Activated CD8-positive, alpha-beta T cell treated with anti-CD3 and anti-CD28 coated beads for 36 hours (primary cell): ENCODE measurements around the gene CBFA2T3. TPM values are rescaled to one million over a fixed set of nuclear protein-coding genes. Genes with fewer than 3 reads are reported as not detected.

ENCODE experiments used
- ATAC-seq: fragments of 200-7000 bp; cut with Tn5 transposase; one replicate; pipeline ENCODE4 v1.10.0; 2021; ENCODE audit warnings: mild to moderate bottlenecking, moderate library complexity
- CTCF ChIA-PET: fragments of 350-600 bp; sonication (Branson Sonifier 250); formaldehyde crosslinking; loops from one replicate; lab custom pipeline; 2021; ENCODE audit warnings: antibody characterized with exemption; lab: Charles Lee
- POLR2A ChIA-PET: fragments of 350-600 bp; sonication (Branson Sonifier 250); formaldehyde crosslinking; loops from one replicate; lab custom pipeline; 2021; ENCODE audit warnings: antibody characterized with exemption; lab: Charles Lee
- DNase-seq: peaks from one replicate; pipeline ENCODE4 v3.0.0-alpha.2; 2020
- H3K27ac Mint-ChIP-seq: one replicate; pipeline ENCODE4 v1.8.0; 2021; ENCODE audit warnings: mild to moderate bottlenecking, mixed read lengths
- H3K27me3 Mint-ChIP-seq: one replicate; pipeline ENCODE4 v1.8.0; 2021; ENCODE audit warnings: mixed read lengths
- H3K36me3 Mint-ChIP-seq: one replicate; pipeline ENCODE4 v1.8.0; 2021; ENCODE audit warnings: low read depth, mixed read lengths
- H3K4me1 Mint-ChIP-seq: one replicate; pipeline ENCODE4 v1.8.0; 2021; ENCODE audit warnings: low read depth, mixed read lengths
- H3K4me3 Mint-ChIP-seq: one replicate; pipeline ENCODE4 v1.8.0; 2021; ENCODE audit warnings: mild to moderate bottlenecking, moderate library complexity, mixed read lengths
- H3K9me3 Mint-ChIP-seq: one replicate; pipeline ENCODE4 v1.8.0; 2021; ENCODE audit warnings: mixed read lengths
- CTCF ChIP-seq: fragments of 200-600 bp; IDR thresholded peaks from one replicate; pipeline ENCODE4 v1.8.0; 2022; ENCODE audit warnings: antibody characterized with exemption, mild to moderate bottlenecking
- intact Hi-C: fragments of 100-400 bp; cut with micrococcal nuclease; formaldehyde crosslinking; loops from one replicate; pipeline ENCODE4 v1.10.0; 2022
- total RNA-seq, 2 experiments: library from RNA; stranded (reverse); gene quantifications; one replicate each; pipeline ENCODE4 v1.2.3, GENCODE V29; 2021

The CBFA2T3 gene
- total RNA-seq, 2 experiments from 2014 or later: 0.14 to 0.34 TPM

- H3K9me3 Mint-ChIP-seq: no peaks in the 10 kb centered on the region
- H3K4me1 Mint-ChIP-seq: peaks cover 31% of the 10 kb centered on the region
- ChIA-PET POLR2A (interaction anchor here (0.7 to 2.2 kb wide), 4 partner anchors 11 to 46 kb away, joined by 3 to 10 read pairs (median 5); no protein-coding TSS in a partner anchor), CTCF (interaction anchor here (1.0 to 2.8 kb wide), 10 partner anchors 10 to 241 kb away, joined by 3 to 66 read pairs (median 4); partner anchors contain the start of gene APRT)
- peaks cover 16% of the 10 kb centered on the region for H3K36me3 Mint-ChIP-seq
- ATAC-seq (peak; percentile 42), DNase-seq (peak; percentile 23)
- peak overlapping the region; percentile 46 for H3K27ac Mint-ChIP-seq
- peak overlapping the region; percentile 92 for H3K4me3 Mint-ChIP-seq
- intact Hi-C loops: no loop called here
- TF ChIP-seq CTCF: no peak
- no peaks in the 10 kb centered on the region for H3K27me3 Mint-ChIP-seq
Measured at GRCh38 chr16:88856122-88856827, 120.7 kb downstream of the CBFA2T3 start.

GRCh38 chr16:88855736-88856121 is 121.3 kb downstream of the CBFA2T3 start:
- ChIA-PET CTCF (no interaction called here), POLR2A (no interaction called here)
- no peaks in the 10 kb centered on the region for H3K27me3 Mint-ChIP-seq
- H3K36me3 Mint-ChIP-seq: peaks cover 16% of the 10 kb centered on the region
- no peaks in the 10 kb centered on the region for H3K9me3 Mint-ChIP-seq
- ATAC-seq: no peak
- TF ChIP-seq CTCF: no peak
- intact Hi-C loops: no loop called here
- H3K4me1 Mint-ChIP-seq: peaks cover 31% of the 10 kb centered on the region
- H3K4me3 Mint-ChIP-seq: peak overlapping the region; percentile 73
- DNase-seq: no peak
- H3K27ac Mint-ChIP-seq: peak overlapping the region; percentile 46

GRCh38 chr16:88855176-88855575 is 121.8 kb downstream of the CBFA2T3 start:
- DNase-seq: no peak
- peaks cover 31% of the 10 kb centered on the region for H3K4me1 Mint-ChIP-seq
- ChIA-PET CTCF (interaction anchor here (0.9 kb wide), 1 partner anchor 361 kb away, joined by 3 read pairs; no protein-coding TSS in a partner anchor), POLR2A (no interaction called here)
- peak overlapping the region; percentile 25 for H3K27ac Mint-ChIP-seq
- H3K9me3 Mint-ChIP-seq: no peaks in the 10 kb centered on the region
- no peak for ATAC-seq
- peak overlapping the region; percentile 73 for H3K4me3 Mint-ChIP-seq
- TF ChIP-seq CTCF: no peak
- H3K27me3 Mint-ChIP-seq: no peaks in the 10 kb centered on the region
- H3K36me3 Mint-ChIP-seq: peaks cover 16% of the 10 kb centered on the region
- intact Hi-C loops: no loop called here

- Mint-ChIP-seq H3K27ac (no peak overlapping the region), H3K36me3 (peaks cover 12% of the 10 kb centered on the region), H3K4me3 (peak overlapping the region; percentile 73), H3K27me3 (no peaks in the 10 kb centered on the region), H3K4me1 (peaks cover 31% of the 10 kb centered on the region), H3K9me3 (no peaks in the 10 kb centered on the region)
- intact Hi-C loops: no loop called here
- no peak for TF ChIP-seq CTCF
- DNase-seq: peak; percentile 59
- ChIA-PET POLR2A (interaction anchor here (1.3 kb wide), 1 partner anchor 36 kb away, joined by 3 read pairs; no protein-coding TSS in a partner anchor), CTCF (interaction anchor here (0.9 kb wide), 1 partner anchor 362 kb away, joined by 3 read pairs; no protein-coding TSS in a partner anchor)
- ATAC-seq: peak; percentile 6
Measured at GRCh38 chr16:88854306-88855111, 122.5 kb downstream of the CBFA2T3 start.
